Stimulated activated CD4-positive, alpha-beta T cell treated with anti-CD3 and anti-CD28 coated beads, Interleukin-1b, Interleukin-23, amount 100 ng/mL, for 4 hours (primary cell): ENCODE data around the gene PANX2.
A peak's percentile ranks its signal among the peaks of the same experiment; 100 is the strongest.
"Not testable (repeated sequence)": the region's sequence is repeated elsewhere in the genome, so short reads cannot be mapped to it uniquely, and the experiment has no call there.

ENCODE experiments used
- DNase-seq, 2 donors: peaks; one replicate each; pipeline ENCODE4 v3.0.0-alpha.2; 2020; ENCODE audit warnings: low read depth in 2 of 2

The PANX2 gene

GRCh38 chr22:50147258-50148165, 23.0 kb upstream of the PANX2 start:
- not testable (repeated sequence) for DNase-seq

GRCh38 chr22:50148166-50148500, 22.4 kb upstream of the PANX2 start:
- no peak for DNase-seq

GRCh38 chr22:50148991-50149721, 21.4 kb upstream of the PANX2 start:
- DNase-seq: peak; percentile 64 to 72

- DNase-seq: no peak
Measured at GRCh38 chr22:50150161-50151129, 20.1 kb upstream of the PANX2 start.

GRCh38 chr22:50151571-50152537, 18.7 kb upstream of the PANX2 start:
- no peak for DNase-seq

- no peak for DNase-seq
Measured at GRCh38 chr22:50153056-50153755, 17.3 kb upstream of the PANX2 start.

GRCh38 chr22:50153756-50154140, 16.8 kb upstream of the PANX2 start:
- no peak for DNase-seq

GRCh38 chr22:50157709-50158375, 12.7 kb upstream of the PANX2 start:
- no peak for DNase-seq

- no peak for DNase-seq
Measured at GRCh38 chr22:50160947-50161346, 9.6 kb upstream of the PANX2 start.

GRCh38 chr22:50161508-50162390, 8.8 kb upstream of the PANX2 start:
- no peak for DNase-seq

GRCh38 chr22:50162391-50162956, 8.1 kb upstream of the PANX2 start:
- no peak for DNase-seq

GRCh38 chr22:50165436-50166123, 5.0 kb upstream of the PANX2 start:
- DNase-seq: no peak

GRCh38 chr22:50167689-50168489, 2.6 kb upstream of the PANX2 start:
- DNase-seq: no peak

- DNase-seq: not testable (repeated sequence)
Measured at GRCh38 chr22:50168490-50169180, 1.9 kb upstream of the PANX2 start.

- DNase-seq: no peak
Measured at GRCh38 chr22:50169181-50169759, 1.3 kb upstream of the PANX2 start.
